Kidney glomerular epithelial cell (primary cell): Measurements from ENCODE around the gene FCRL1.

Experiments used
- DNase-seq: peaks from one replicate; lab custom pipeline; 2025; lab: John Stamatoyannopoulos, UW

FCRL1 gene

DNA sequence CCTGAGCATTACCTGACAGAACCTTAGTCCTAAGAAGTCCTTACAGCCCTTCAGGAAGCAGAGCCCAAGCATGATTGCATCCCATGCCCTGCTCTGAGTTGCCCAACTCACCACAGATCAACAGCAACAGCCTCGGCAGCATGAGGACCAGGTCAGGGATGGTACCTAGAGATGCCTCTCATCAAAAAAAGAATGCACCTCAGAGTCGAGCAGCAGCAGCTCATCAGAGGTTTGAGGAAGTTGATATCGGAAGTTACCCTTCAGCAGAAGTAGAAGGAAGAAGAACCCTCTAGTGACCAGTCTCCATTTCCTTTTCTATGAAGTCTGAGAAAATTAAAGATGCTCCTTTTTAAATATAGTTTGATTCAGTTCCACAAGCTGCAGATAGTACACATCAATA, at the start of gene FCRL1:
TSS of gene FCRL1 (minus strand) at position 225 of the 400 bp plus-strand sequence. CDS start at position 142, 83 bp downstream.
- no peak for DNase-seq

- no peak for DNase-seq
These were observed 48.7 kb upstream of the FCRL1 start for GRCh38 chr1:157868654-157869053.

- DNase-seq, result no peak
These were observed 42.5 kb upstream of the FCRL1 start for GRCh38 chr1:157862114-157863070.

GRCh38 chr1:157856538-157856937, 36.6 kb upstream of the FCRL1 start:
- DNase-seq, result no peak

DNA sequence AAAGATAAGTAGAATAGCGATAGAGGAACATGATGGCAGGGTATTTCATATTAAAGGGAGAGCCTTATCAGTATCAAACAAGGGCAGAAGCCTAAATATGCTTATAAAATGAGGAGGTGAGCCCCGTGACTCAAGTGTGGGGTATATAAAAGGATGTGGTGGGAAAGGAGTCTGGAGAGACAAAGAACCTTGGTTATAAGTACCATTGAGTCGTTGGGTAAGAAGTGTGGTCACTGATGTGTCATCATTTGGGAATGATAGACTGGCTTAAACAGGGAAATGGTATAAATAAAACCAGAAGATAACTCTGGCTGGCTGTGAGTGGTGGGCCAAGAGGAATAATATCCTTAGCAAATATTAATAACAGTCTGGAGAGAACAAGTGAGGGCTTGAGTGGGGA, 32.6 kb upstream of the FCRL1 start:
- no peak for DNase-seq

GRCh38 chr1:157849229-157849875, 29.4 kb upstream of the FCRL1 start:
- DNase-seq, result no peak

- DNase-seq, result no peak
These were observed 24.3 kb upstream of the FCRL1 start for GRCh38 chr1:157844089-157844830.

GRCh38 chr1:157842939-157843338, 23.0 kb upstream of the FCRL1 start:
- no peak for DNase-seq

DNA sequence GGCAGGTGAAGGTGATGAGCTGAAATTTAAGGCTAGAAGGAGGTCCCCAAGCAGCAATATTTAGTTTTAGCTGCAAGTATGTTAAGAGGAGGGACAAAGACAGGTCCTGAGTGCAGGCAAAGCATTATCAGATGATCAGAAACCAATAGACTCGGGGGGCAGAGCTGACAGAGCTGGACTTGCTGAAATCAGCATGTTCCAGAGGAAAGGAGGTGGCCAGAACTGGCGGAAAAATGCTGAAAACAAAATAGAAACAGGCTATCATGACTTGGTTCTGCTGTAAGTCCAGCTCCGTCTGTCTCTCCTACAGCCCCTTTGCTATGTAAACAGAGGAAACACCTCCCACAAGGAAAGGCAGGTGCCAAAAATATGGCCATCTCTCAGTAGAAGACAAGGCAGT, 21.8 kb upstream of the FCRL1 start, which contains the start of gene CD5L:
TSS of gene CD5L (minus strand) at position 101 of the 400 bp plus-strand sequence. CDS start 107 bp downstream, outside the sequence.
- no peak for DNase-seq

DNA sequence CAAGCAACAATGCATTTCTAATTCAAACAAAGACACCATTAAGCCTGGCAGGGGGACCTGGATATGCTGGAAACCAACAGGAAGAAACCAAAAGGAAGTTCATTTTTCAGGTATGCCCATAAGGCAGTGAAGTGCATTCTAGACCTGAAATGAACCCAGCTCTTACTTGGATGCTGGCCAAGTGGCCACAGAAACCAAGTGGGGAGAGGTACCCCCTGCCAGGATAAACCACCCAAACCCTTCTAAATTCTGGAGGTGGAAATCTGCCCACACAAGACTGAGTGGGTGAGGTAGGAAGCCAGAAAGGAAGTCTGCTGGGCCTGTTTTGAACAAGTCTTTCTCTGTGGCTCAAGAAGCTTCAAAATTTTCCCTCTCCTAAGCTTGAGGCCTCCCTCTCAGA, 19.0 kb upstream of the FCRL1 start:
- DNase-seq, result no peak

- no peak for DNase-seq
These were observed 14.5 kb upstream of the FCRL1 start for GRCh38 chr1:157834430-157834829.

DNA sequence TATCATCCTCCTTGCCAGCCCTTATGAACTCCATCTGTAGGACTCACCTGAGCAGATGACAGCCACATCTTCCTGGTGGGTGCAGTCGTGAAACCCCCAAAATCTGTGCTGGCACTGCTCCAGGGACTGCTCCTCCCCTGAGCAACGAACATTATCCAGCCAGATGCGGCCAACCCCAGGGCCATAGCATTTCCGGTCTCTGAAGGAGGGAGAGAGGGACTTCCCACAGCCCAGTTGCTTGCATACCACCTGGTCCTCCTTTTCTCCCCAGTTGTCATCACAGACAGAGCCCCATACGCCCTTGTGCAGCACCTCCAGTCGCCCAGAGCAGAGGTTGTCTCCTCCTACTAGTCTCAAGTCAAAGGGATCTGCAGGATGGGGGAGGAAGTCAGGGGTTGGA, 13.2 kb upstream of the FCRL1 start:
- no peak for DNase-seq

GRCh38 chr1:157831968-157832626, 12.2 kb upstream of the FCRL1 start:
- DNase-seq, result no peak

GRCh38 chr1:157830887-157831286, 11.0 kb upstream of the FCRL1 start:
- no peak for DNase-seq

DNA sequence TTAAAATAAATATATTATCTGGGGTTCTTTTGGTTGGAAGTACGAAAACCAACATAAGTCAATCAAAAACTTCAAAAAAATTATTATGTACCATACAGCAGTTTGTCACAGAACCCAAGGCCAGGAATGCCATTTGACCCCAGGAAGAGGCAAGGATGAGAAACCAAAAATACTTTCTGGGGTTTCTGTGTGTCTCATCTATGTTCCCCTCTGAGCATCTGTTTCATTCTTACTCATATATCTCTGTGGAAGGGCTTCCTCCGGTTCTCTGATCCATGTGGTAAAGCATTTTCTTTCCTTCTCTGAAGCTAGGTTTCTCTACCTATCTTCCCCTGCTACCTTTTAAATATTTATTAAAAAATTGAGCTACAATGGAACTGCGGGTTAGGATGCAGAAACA, 9.8 kb upstream of the FCRL1 start:
- DNase-seq, result no peak

- no peak for DNase-seq
These were observed 9.3 kb upstream of the FCRL1 start for GRCh38 chr1:157829210-157829609.

- DNase-seq, result no peak
These were observed 379 bp upstream of the FCRL1 start for GRCh38 chr1:157820299-157820698.

DNA sequence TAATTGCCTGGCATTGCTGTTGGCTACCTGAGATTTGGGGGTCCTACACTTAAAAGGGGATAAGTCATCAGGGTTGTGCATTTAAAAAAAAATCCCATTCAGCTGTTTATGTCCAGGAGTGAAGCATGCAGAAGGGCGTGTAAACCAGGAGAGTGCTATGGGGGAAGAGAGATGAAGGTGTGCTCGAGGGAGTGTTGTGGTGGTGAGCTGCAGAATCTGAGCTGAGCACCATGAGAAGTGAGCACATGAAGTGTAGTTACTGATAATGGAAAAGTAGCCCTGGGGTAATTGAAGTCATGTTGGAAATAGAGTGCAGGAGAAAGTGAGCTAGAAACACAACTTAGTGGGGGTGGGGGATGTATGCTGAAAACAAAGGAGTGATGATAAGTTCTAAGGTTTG, 705 bp downstream of the FCRL1 start:
- no peak for DNase-seq

DNA sequence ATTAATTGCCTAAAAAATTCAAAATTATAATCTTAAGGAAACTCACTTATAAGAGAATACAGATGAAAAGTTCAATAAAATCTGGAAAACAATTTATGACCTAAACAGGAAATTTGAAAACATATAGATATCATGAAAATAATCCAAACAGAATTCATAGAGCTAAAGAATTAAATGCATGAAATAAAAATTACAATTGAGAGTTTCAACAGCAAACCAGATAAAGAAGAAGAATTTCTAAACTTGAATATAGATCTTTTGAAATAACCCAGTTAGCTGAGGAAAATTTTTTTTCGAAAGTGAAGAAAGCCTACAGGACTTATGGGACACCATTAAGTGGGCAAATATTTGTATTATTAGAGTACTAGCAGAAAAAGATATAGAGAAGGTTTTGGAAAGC, 6.7 kb downstream of the FCRL1 start:
- no peak for DNase-seq

- DNase-seq, result no peak
These were observed 13.3 kb downstream of the FCRL1 start for GRCh38 chr1:157806431-157807149.

- no peak for DNase-seq
These were observed 16.1 kb downstream of the FCRL1 start for GRCh38 chr1:157803851-157804250.
